K562 (cell line): ENCODE data around the gene NUFIP2. TPM values are rescaled to one million over a fixed set of nuclear protein-coding genes. Genes with fewer than 3 reads are reported as not detected.

Experiments
- ARID4B ChIP-seq: sonication (generic); formaldehyde crosslinking; IDR thresholded peaks from 2 replicates; pipeline ENCODE4 v1.8.0; 2022; ENCODE audit warnings: mild to moderate bottlenecking, missing genetic modification reagents
- CBFB ChIP-seq: sonication (generic); formaldehyde crosslinking; IDR thresholded peaks from 2 replicates; pipeline ENCODE4 v1.4.0; 2020; ENCODE audit warnings: mild to moderate bottlenecking, missing genetic modification reagents
- GTF2F1 ChIP-seq: IDR thresholded peaks from 2 replicates; pipeline ENCODE4 v1.6.1; 2011; ENCODE audit warnings: low read depth, low read length, improper control_type of control experiment
- HBP1 ChIP-seq: fragments of 450-650 bp; formaldehyde crosslinking; IDR thresholded peaks from 2 replicates; pipeline ENCODE4 v1.4.0; 2022; ENCODE audit warnings: missing genetic modification characterization
- HMBOX1 ChIP-seq: sonication (generic); IDR thresholded peaks from 2 replicates; pipeline ENCODE4 v1.6.1; 2016
- KDM2B ChIP-seq: fragments of 250-450 bp; sonication (Bioruptor Pico); IDR thresholded peaks from 2 replicates; pipeline ENCODE4 v1.8.0; 2021; ENCODE audit warnings: mild to moderate bottlenecking, moderate library complexity
- MIER1 ChIP-seq: fragments of 450-650 bp; IDR thresholded peaks from 2 replicates; pipeline ENCODE4 v1.6.1; 2016; ENCODE audit warnings: antibody characterized with exemption, mild to moderate bottlenecking, low read depth
- NR2C2 ChIP-seq, 2 experiments: fragments of 200-800 bp in 1 of 2; sonication (Bioruptor generic) in 1 of 2; sonication (generic) in 1 of 2; formaldehyde crosslinking in 1 of 2; IDR thresholded peaks; 2 replicates each; pipeline versions ENCODE4 v1.6.1 to v1.8.0; 2016 to 2022; ENCODE audit warnings: mild to moderate bottlenecking in 1 of 2, missing compliant biosample characterization in 1 of 2, missing genetic modification characterization in 1 of 2, missing genetic modification reagents in 1 of 2
- PPARD ChIP-seq: fragments of 250-450 bp; sonication (Bioruptor Pico); IDR thresholded peaks from 2 replicates; pipeline ENCODE4 v1.8.0; 2022; ENCODE audit warnings: inconsistent platforms, mild to moderate bottlenecking, moderate library complexity
- PRPF4 ChIP-seq: fragments of 200-400 bp; formaldehyde crosslinking; IDR thresholded peaks from one replicate; pipeline ENCODE4 v1.6.1; 2017; ENCODE audit warnings: low read length, low read depth, mild to moderate bottlenecking; ENCODE audit not compliant: insufficient read depth, poor library complexity, severe bottlenecking
- RFX1 ChIP-seq: fragments of 450-650 bp; IDR thresholded peaks from 2 replicates; pipeline ENCODE4 v1.6.1; 2016; ENCODE audit warnings: mild to moderate bottlenecking, moderate library complexity
- RFX5 ChIP-seq: IDR thresholded peaks from 2 replicates; pipeline ENCODE4 v1.6.1; 2011; ENCODE audit warnings: low read depth, mild to moderate bottlenecking, improper control_type of control experiment, low read length
- SMARCB1 ChIP-seq: IDR thresholded peaks from 2 replicates; pipeline ENCODE4 v1.6.1; 2011; ENCODE audit warnings: improper control_type of control experiment, low read depth; ENCODE audit not compliant: insufficient read length
- SREBF1 ChIP-seq: fragments of 150-350 bp; IDR thresholded peaks from 2 replicates; pipeline ENCODE4 v1.6.1; 2014; ENCODE audit warnings: antibody characterized with exemption, low read depth, low read length, borderline replicate concordance
- SREBF2 ChIP-seq: sonication (generic); formaldehyde crosslinking; IDR thresholded peaks from 2 replicates; pipeline ENCODE4 v1.4.0; 2020; ENCODE audit warnings: mild to moderate bottlenecking, missing genetic modification reagents
- ZFP36 ChIP-seq: fragments of 150-350 bp; IDR thresholded peaks from 2 replicates; pipeline ENCODE4 v1.6.1; 2018; ENCODE audit warnings: low read length, low read depth; ENCODE audit not compliant: partially characterized antibody
- ZNF232 ChIP-seq: sonication (generic); formaldehyde crosslinking; IDR thresholded peaks from 2 replicates; pipeline ENCODE4 v1.8.0; 2022; ENCODE audit warnings: mild to moderate bottlenecking, missing genetic modification reagents
- ZNF280B ChIP-seq: fragments of 250-450 bp; sonication (Bioruptor Pico); IDR thresholded peaks from 2 replicates; pipeline ENCODE4 v1.5.1; 2021; ENCODE audit warnings: mild to moderate bottlenecking
- ZNF699 ChIP-seq: fragments of 250-450 bp; sonication (Bioruptor Pico); IDR thresholded peaks from 2 replicates; pipeline ENCODE4 v1.8.0; 2021; ENCODE audit warnings: mild to moderate bottlenecking, moderate library complexity; ENCODE audit not compliant: insufficient replicate concordance
- polyA plus RNA-seq, 8 experiments: library from polyadenylated mRNA; depleted of rRNA in 4 of 8; stranded (reverse) in 5 of 8; unstranded in 3 of 8; fragments of >200 nt; fragmentation: Nextera tagmentation in 2 of 8; fragmentation: Illumina TruSeq in 1 of 8; extraction: Ambion mirVana in 2 of 8; extraction: Trizol in 1 of 8; gene quantifications; 2 replicates each; pipeline versions ENCODE4 v1.2.1 to v1.2.3, GENCODE V29; 2011 to 2014; ENCODE audit warnings: inconsistent platforms in 1 of 8, missing spikeins in 1 of 8
- total RNA-seq, 7 experiments: library from RNA; depleted of rRNA in 6 of 7; stranded (reverse); fragments of >200 nt in 6 of 7; fragmentation: Illumina TruSeq in 2 of 7; extraction: Trizol in 2 of 7; gene quantifications; 2 replicates each; pipeline versions ENCODE4 v1.2.1 to v1.2.3, GENCODE V29; 2011 to 2021; ENCODE audit warnings: low replicate concordance in 1 of 7

NUFIP2 gene
- total and polyA plus RNA-seq, 9 of the 15 experiments (the other 6 are each of a cell fraction or from before 2014, with no cell fraction given), result 4.9 to 40.7 (median 18.5) TPM

GRCh38 chr17:29293890-29294579 is at the start of gene NUFIP2 (continued):
- TF ChIP-seq ZFP36 (no peak), SREBF1 (0 out of 2 replicates have a peak, but pooled peaks have one; percentile 45), PPARD (no peak), KDM2B (CRISPR knock-in tag) (0 out of 2 replicates have a peak, but pooled peaks have one; percentile 24), PRPF4 (peak; percentile 83), MIER1 (0 out of 2 replicates have a peak, but pooled peaks have one; percentile 56), RFX5 (no peak), RFX1 (no peak), SMARCB1 (no peak), SREBF2 (CRISPR knock-in tag) (no peak), ZNF699 (CRISPR knock-in tag) (no peak), HMBOX1 (peak; percentile 15; the same call in 1 of the 2 replicates), ZNF232 (CRISPR knock-in tag) (no peak), GTF2F1 (peak; percentile 94), ZNF280B (no peak), ARID4B (CRISPR knock-in tag) (peak; percentile 19; the same call in 1 of the 2 replicates), CBFB (0 out of 2 replicates have a peak, but pooled peaks have one; percentile 22), NR2C2 (CRISPR knock-in tag; IDR thresholded peaks at IDR 0.05) (peak; percentile 26; the same call in 1 of the 2 replicates), NR2C2 (tag; IDR thresholded peaks at IDR 0.05) (peak; percentile 80), HBP1 (peak; percentile 92)
